GM12878 (cell line): ENCODE data around the gene DMKN. TPM values are rescaled to one million over a fixed set of nuclear protein-coding genes. Genes with fewer than 3 reads are reported as not detected.

Experiments used
- ATAC-seq: fragments of 200-7000 bp; cut with Tn5 transposase; 3 replicates; pipeline ENCODE4 v1.9.1; 2020; ENCODE audit warnings: mild to moderate bottlenecking, moderate library complexity
- BruUV-seq: library from RNA; stranded (reverse); fragments of 400-500 nt; replicated peaks from 2 replicates; lab custom pipeline; 2021; lab: Mats Ljungman, UMichigan
- CTCF ChIA-PET: fragments of 300-600 bp; sonication (Branson Sonifier 250); formaldehyde crosslinking; extraction: SDS; loops from one replicate; lab custom pipeline; 2021; ENCODE audit warnings: inconsistent platforms; lab: Yijun Ruan, JAX
- POLR2A ChIA-PET: fragments of 350-600 bp; formaldehyde crosslinking; extraction: SDS; loops from one replicate; lab custom pipeline; 2021; ENCODE audit warnings: inconsistent platforms; lab: Charles Lee
- RAD21 ChIA-PET: fragments of 300-600 bp; sonication (Branson Sonifier 250); formaldehyde crosslinking; loops from one replicate; lab custom pipeline; 2023; ENCODE audit warnings: antibody characterized with exemption; ENCODE audit not compliant: unreplicated experiment; lab: Charles Lee
- SMC1A ChIA-PET: fragments of 300-600 bp; sonication (Branson Sonifier 250); formaldehyde crosslinking; loops from one replicate; lab custom pipeline; 2023; ENCODE audit not compliant: unreplicated experiment, uncharacterized antibody; lab: Charles Lee
- DNase-seq: peaks from one replicate; pipeline ENCODE4 v3.0.0-alpha.2; 2011; ENCODE audit warnings: low read depth, low spot score
- FAIRE-seq: peaks from 3 replicates; lab custom pipeline; 2011; peaks lifted over from hg19 to GRCh38; lab: Jason Lieb, UNC
- H2AFZ ChIP-seq: 2 replicates; pipeline ENCODE4 v1.6.0; 2011; ENCODE audit warnings: low read depth, low read length, control low read depth; ENCODE audit not compliant: control insufficient read depth
- H3K27ac ChIP-seq: 2 replicates; pipeline ENCODE4 v1.5.1; 2011; ENCODE audit warnings: control low read depth; ENCODE audit not compliant: control insufficient read depth, insufficient read depth
- H3K27me3 ChIP-seq, 2 experiments: replicated peaks in 1 of 2; 2 replicates each; pipeline versions ENCODE4 v1.6.0 to v1.6.1; 2011; ENCODE audit warnings: low read length in 1 of 2; ENCODE audit not compliant: control insufficient read depth in 2 of 2, insufficient read depth in 2 of 2
- H3K36me3 ChIP-seq, 2 experiments: 2 replicates each; pipeline ENCODE4 v1.5.1; 2011; ENCODE audit warnings: low read length in 1 of 2; ENCODE audit not compliant: control insufficient read depth in 2 of 2, insufficient read depth in 2 of 2
- H3K4me1 ChIP-seq: 2 replicates; pipeline ENCODE4 v1.6.1; 2011; ENCODE audit warnings: mild to moderate bottlenecking, low read length, moderate library complexity, mixed read lengths; ENCODE audit not compliant: control insufficient read depth, insufficient read depth
- H3K4me2 ChIP-seq: 2 replicates; pipeline ENCODE4 v1.6.0; 2011; ENCODE audit warnings: control low read depth; ENCODE audit not compliant: control insufficient read depth, insufficient read depth
- H3K4me3 ChIP-seq: fragments of 200-600 bp; sonication (generic); 2 replicates; pipeline ENCODE4 v1.5.1; 2016
- H3K79me2 ChIP-seq: 2 replicates; pipeline ENCODE4 v1.6.0; 2011; ENCODE audit warnings: low read length; ENCODE audit not compliant: control insufficient read depth, insufficient read depth
- H3K9ac ChIP-seq: 2 replicates; pipeline ENCODE4 v1.8.0; 2011; ENCODE audit warnings: low read length, control low read depth, mixed read lengths; ENCODE audit not compliant: control insufficient read depth, insufficient read depth
- H3K9me3 ChIP-seq: replicated peaks from 3 replicates; pipeline ENCODE4 v1.5.1; 2011; ENCODE audit warnings: mild to moderate bottlenecking, low read length; ENCODE audit not compliant: control insufficient read depth, insufficient read depth
- H4K20me1 ChIP-seq: 2 replicates; pipeline ENCODE4 v1.6.0; 2011; ENCODE audit not compliant: control insufficient read depth, insufficient read depth
- CBX3 ChIP-seq: fragments of 200-600 bp; sonication (generic); IDR thresholded peaks from 2 replicates; pipeline ENCODE4 v1.6.1; 2016; ENCODE audit warnings: low read depth, borderline replicate concordance
- HCFC1 ChIP-seq: fragments of 150-350 bp; IDR thresholded peaks from 2 replicates; pipeline ENCODE4 v1.6.1; 2014; ENCODE audit warnings: low read length
- MTA2 ChIP-seq: fragments of 450-650 bp; IDR thresholded peaks from 2 replicates; pipeline ENCODE4 v1.6.1; 2016; ENCODE audit warnings: low read depth, mild to moderate bottlenecking, moderate library complexity
- MXI1 ChIP-seq: fragments of 150-350 bp; IDR thresholded peaks from 2 replicates; pipeline ENCODE4 v1.6.1; 2011; ENCODE audit warnings: low read depth, mild to moderate bottlenecking, inconsistent platforms, low read length, improper control_type of control experiment
- NR2C1 ChIP-seq: fragments of 450-650 bp; IDR thresholded peaks from 2 replicates; pipeline ENCODE4 v1.6.1; 2017; ENCODE audit warnings: antibody characterized with exemption, mild to moderate bottlenecking, moderate library complexity
- RUNX3 ChIP-seq: IDR thresholded peaks from 2 replicates; pipeline ENCODE4 v1.6.1; 2012; ENCODE audit warnings: low read length, inconsistent platforms
- ZNF217 ChIP-seq: fragments of 450-650 bp; IDR thresholded peaks from 2 replicates; pipeline ENCODE4 v1.6.1; 2017; ENCODE audit warnings: antibody characterized with exemption, mild to moderate bottlenecking
- ZNF274 ChIP-seq: IDR thresholded peaks from one replicate; pipeline ENCODE4 v1.8.0; 2011; ENCODE audit not compliant: insufficient read length, insufficient read depth
- WGBS: methylation state at CpG from one replicate; pipeline ENCODE4 v1.1.6; 2016; ENCODE audit warnings: low lambda C conversion rate; ENCODE audit not compliant: insufficient replicate concordance, insufficient coverage; ENCODE audit errors: missing lambda C conversion rate; 5-methylcytosine and 5-hydroxymethylcytosine counted together
- in situ Hi-C: fragments of 300-500 bp; cut with MboI; formaldehyde crosslinking; loops from 9 replicates; pipeline ENCODE4 v1.14.3; 2018; ENCODE audit warnings: mixed read lengths
- intact Hi-C: fragments of 100-400 bp; cut with micrococcal nuclease; formaldehyde crosslinking; loops from one replicate; pipeline ENCODE4 v1.14.2; 2022; ENCODE audit not compliant: unreplicated experiment
- polyA plus RNA-seq, 11 experiments: library from polyadenylated mRNA; depleted of rRNA in 4 of 11; unstranded in 6 of 11; stranded (reverse) in 5 of 11; fragments of >200 nt; fragmentation: Nextera tagmentation in 4 of 11; fragmentation: Illumina TruSeq in 1 of 11; extraction: Ambion mirVana in 4 of 11; extraction: Trizol in 1 of 11; gene quantifications; 1 replicate in 1 of 11; 2 replicates in 10 of 11; pipeline versions ENCODE4 v1.2.1 to v1.2.3, GENCODE V29; 2011 to 2016; ENCODE audit warnings: inconsistent platforms in 2 of 11, missing spikeins in 2 of 11, low read depth in 1 of 11
- total RNA-seq, 4 experiments: library from RNA; depleted of rRNA in 3 of 4; stranded (reverse); fragments of >200 nt in 3 of 4; fragmentation: Illumina TruSeq in 1 of 4; extraction: Trizol in 1 of 4; gene quantifications; 2 replicates each; pipeline versions ENCODE4 v1.2.1 to v1.2.3, GENCODE V29; 2013 to 2021
- TF ChIP-seq, protein P1 (sequence below): fragments of 150-350 bp; IDR thresholded peaks from 2 replicates; pipeline ENCODE4 v1.6.1; 2016; ENCODE audit warnings: low read depth, low read length
- TF ChIP-seq, protein P2 (sequence below): fragments of 450-650 bp; IDR thresholded peaks from 2 replicates; pipeline ENCODE4 v1.6.1; 2014; ENCODE audit warnings: mild to moderate bottlenecking
- TF ChIP-seq, protein P3 (sequence below): fragments of 450-650 bp; IDR thresholded peaks from 2 replicates; pipeline ENCODE4 v1.6.1; 2017; ENCODE audit warnings: borderline replicate concordance
- TF ChIP-seq, protein P4 (sequence below): fragments of 450-650 bp; formaldehyde crosslinking; IDR thresholded peaks from 2 replicates; pipeline ENCODE4 v1.4.0; 2020; ENCODE audit warnings: mild to moderate bottlenecking, moderate library complexity

Gene DMKN
- total and polyA plus RNA-seq, 10 of the 15 experiments (the other 5 are each of a cell fraction or from before 2014, with no cell fraction given), result 36.4 to 114 (median 58.6) TPM

DNA sequence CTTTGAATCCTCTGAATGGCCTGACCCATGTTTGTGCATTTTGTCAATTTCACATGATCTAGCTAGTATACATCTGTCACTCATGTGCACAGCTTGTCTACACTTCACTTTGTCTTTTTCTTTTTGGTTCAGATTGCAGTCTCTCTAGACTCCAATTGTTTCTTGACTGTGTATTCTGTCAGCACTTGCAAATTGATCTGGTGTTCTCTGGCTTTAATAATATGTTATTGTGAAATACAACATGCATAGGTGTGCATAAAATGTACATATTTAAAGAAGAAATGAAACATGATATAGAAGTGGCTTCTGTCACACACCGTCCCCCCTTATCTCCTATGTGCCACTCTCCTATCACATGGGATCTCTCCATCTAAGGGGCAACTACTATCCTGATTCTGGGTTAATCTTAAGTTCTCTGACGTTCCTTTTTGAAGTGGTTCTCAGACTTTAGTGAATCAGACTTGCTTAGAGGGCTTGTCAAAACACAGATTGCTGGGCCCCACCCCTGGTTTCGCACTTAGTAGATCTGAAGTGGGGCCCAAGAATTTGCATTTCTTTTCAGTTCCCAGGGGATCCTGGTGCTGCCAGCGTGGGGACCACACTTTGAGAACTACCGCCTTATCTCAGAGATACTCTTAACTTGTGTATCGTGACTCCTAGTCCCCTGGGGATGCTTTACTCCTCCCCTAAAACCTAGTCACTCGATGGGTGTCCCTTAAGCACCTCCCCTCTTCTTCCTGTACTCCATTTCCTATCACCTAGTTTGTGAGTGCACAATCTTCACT is 29.0 kb downstream of the DMKN start (continued):
- TF ChIP-seq, protein P1, sequence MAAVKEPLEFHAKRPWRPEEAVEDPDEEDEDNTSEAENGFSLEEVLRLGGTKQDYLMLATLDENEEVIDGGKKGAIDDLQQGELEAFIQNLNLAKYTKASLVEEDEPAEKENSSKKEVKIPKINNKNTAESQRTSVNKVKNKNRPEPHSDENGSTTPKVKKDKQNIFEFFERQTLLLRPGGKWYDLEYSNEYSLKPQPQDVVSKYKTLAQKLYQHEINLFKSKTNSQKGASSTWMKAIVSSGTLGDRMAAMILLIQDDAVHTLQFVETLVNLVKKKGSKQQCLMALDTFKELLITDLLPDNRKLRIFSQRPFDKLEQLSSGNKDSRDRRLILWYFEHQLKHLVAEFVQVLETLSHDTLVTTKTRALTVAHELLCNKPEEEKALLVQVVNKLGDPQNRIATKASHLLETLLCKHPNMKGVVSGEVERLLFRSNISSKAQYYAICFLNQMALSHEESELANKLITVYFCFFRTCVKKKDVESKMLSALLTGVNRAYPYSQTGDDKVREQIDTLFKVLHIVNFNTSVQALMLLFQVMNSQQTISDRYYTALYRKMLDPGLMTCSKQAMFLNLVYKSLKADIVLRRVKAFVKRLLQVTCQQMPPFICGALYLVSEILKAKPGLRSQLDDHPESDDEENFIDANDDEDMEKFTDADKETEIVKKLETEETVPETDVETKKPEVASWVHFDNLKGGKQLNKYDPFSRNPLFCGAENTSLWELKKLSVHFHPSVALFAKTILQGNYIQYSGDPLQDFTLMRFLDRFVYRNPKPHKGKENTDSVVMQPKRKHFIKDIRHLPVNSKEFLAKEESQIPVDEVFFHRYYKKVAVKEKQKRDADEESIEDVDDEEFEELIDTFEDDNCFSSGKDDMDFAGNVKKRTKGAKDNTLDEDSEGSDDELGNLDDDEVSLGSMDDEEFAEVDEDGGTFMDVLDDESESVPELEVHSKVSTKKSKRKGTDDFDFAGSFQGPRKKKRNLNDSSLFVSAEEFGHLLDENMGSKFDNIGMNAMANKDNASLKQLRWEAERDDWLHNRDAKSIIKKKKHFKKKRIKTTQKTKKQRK, result no peak
- no peak; the same call in 1 of the 2 replicates for TF ChIP-seq HCFC1
- no peak for TF ChIP-seq NR2C1
- TF ChIP-seq, protein P2, sequence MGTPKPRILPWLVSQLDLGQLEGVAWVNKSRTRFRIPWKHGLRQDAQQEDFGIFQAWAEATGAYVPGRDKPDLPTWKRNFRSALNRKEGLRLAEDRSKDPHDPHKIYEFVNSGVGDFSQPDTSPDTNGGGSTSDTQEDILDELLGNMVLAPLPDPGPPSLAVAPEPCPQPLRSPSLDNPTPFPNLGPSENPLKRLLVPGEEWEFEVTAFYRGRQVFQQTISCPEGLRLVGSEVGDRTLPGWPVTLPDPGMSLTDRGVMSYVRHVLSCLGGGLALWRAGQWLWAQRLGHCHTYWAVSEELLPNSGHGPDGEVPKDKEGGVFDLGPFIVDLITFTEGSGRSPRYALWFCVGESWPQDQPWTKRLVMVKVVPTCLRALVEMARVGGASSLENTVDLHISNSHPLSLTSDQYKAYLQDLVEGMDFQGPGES, result no peak

DNA sequence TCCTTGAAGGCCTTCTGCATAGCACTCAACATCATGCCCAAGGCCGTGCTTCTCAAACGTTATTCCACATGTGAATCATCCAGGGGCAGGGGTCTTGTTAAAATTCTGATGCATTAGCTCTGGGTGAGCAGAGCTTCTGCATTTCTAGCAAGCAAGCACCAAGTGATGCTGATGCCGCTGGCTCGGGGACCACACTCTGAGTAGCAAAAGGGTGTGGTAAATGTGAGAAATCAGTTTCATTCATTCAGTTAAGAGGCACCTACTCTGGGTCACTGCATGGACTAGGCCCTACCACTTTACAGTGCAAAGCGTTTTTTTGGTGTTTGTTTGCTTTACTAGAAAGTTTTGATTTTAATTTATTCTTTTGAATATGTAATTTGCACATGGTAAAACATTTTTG is 30.4 kb downstream of the DMKN start:
- Histone ChIP-seq H3K27me3 (no peaks in the 10 kb centered on the region), H3K36me3 (no peaks in the 10 kb centered on the region), H3K27ac (no peak overlapping the region), H4K20me1 (no peaks in the 10 kb centered on the region), H3K4me1 (peaks cover 14% of the 10 kb centered on the region), H3K4me2 (no peak overlapping the region), H2AFZ (no peak overlapping the region), H3K4me3 (no peak overlapping the region), H3K9me3 (no peaks in the 10 kb centered on the region), H3K79me2 (no peaks in the 10 kb centered on the region), H3K9ac (no peak overlapping the region)
- no peak for DNase-seq
- 80% methylated on average over 5 of the region's 5 CpGs for WGBS
- no peak for FAIRE-seq
- CTCF ChIA-PET, result interaction anchor here (0.6 to 5.4 kb wide), 3 partner anchors 12 to 130 kb away, joined by 4 to 55 read pairs (median 6); no protein-coding TSS in a partner anchor
- in situ Hi-C loops (no loop called here), intact Hi-C loops (no loop called here)
- RAD21 ChIA-PET, result interaction anchor here (1.6 kb wide), 1 partner anchor 12 kb away, joined by 5 read pairs; no protein-coding TSS in a partner anchor
- POLR2A ChIA-PET, result interaction anchor here (0.6 kb wide), 1 partner anchor 14 kb away, joined by 3 read pairs; no protein-coding TSS in a partner anchor
- no TSS peak for BruUV-seq
- no peak for ATAC-seq
- SMC1A ChIA-PET, result interaction anchor here (2.3 kb wide), 1 partner anchor 13 kb away, joined by 9 read pairs; no protein-coding TSS in a partner anchor
- TF ChIP-seq MXI1, result no peak
- TF ChIP-seq, protein P3, sequence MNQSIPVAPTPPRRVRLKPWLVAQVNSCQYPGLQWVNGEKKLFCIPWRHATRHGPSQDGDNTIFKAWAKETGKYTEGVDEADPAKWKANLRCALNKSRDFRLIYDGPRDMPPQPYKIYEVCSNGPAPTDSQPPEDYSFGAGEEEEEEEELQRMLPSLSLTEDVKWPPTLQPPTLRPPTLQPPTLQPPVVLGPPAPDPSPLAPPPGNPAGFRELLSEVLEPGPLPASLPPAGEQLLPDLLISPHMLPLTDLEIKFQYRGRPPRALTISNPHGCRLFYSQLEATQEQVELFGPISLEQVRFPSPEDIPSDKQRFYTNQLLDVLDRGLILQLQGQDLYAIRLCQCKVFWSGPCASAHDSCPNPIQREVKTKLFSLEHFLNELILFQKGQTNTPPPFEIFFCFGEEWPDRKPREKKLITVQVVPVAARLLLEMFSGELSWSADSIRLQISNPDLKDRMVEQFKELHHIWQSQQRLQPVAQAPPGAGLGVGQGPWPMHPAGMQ, result no peak
- TF ChIP-seq CBX3, result no peak
- TF ChIP-seq ZNF217, result no peak
- TF ChIP-seq, protein P4, sequence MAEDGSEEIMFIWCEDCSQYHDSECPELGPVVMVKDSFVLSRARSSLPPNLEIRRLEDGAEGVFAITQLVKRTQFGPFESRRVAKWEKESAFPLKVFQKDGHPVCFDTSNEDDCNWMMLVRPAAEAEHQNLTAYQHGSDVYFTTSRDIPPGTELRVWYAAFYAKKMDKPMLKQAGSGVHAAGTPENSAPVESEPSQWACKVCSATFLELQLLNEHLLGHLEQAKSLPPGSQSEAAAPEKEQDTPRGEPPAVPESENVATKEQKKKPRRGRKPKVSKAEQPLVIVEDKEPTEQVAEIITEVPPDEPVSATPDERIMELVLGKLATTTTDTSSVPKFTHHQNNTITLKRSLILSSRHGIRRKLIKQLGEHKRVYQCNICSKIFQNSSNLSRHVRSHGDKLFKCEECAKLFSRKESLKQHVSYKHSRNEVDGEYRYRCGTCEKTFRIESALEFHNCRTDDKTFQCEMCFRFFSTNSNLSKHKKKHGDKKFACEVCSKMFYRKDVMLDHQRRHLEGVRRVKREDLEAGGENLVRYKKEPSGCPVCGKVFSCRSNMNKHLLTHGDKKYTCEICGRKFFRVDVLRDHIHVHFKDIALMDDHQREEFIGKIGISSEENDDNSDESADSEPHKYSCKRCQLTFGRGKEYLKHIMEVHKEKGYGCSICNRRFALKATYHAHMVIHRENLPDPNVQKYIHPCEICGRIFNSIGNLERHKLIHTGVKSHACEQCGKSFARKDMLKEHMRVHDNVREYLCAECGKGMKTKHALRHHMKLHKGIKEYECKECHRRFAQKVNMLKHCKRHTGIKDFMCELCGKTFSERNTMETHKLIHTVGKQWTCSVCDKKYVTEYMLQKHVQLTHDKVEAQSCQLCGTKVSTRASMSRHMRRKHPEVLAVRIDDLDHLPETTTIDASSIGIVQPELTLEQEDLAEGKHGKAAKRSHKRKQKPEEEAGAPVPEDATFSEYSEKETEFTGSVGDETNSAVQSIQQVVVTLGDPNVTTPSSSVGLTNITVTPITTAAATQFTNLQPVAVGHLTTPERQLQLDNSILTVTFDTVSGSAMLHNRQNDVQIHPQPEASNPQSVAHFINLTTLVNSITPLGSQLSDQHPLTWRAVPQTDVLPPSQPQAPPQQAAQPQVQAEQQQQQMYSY, result no peak
- no peak for TF ChIP-seq RUNX3
- no peak for TF ChIP-seq ZNF274
- no peak for TF ChIP-seq MTA2
